GM10266 (cell line): ENCODE measurements around the gene SHMT2.

ENCODE experiments used
- DNase-seq: peaks from one replicate; pipeline ENCODE4 v3.0.0; 2012; ENCODE audit errors: extremely low spot score
- TF ChIP-seq, protein P1 (sequence below): IDR thresholded peaks from 2 replicates; pipeline ENCODE4 v1.5.1; 2012; ENCODE audit warnings: mild to moderate bottlenecking, low read depth; ENCODE audit not compliant: control insufficient read depth, insufficient read depth; ENCODE audit errors: missing control alignments

SHMT2 gene

GRCh38 chr12:57210926-57211692 is 18.4 kb upstream of the SHMT2 start:
- no peak for DNase-seq
- TF ChIP-seq, protein P1, sequence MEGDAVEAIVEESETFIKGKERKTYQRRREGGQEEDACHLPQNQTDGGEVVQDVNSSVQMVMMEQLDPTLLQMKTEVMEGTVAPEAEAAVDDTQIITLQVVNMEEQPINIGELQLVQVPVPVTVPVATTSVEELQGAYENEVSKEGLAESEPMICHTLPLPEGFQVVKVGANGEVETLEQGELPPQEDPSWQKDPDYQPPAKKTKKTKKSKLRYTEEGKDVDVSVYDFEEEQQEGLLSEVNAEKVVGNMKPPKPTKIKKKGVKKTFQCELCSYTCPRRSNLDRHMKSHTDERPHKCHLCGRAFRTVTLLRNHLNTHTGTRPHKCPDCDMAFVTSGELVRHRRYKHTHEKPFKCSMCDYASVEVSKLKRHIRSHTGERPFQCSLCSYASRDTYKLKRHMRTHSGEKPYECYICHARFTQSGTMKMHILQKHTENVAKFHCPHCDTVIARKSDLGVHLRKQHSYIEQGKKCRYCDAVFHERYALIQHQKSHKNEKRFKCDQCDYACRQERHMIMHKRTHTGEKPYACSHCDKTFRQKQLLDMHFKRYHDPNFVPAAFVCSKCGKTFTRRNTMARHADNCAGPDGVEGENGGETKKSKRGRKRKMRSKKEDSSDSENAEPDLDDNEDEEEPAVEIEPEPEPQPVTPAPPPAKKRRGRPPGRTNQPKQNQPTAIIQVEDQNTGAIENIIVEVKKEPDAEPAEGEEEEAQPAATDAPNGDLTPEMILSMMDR, result no peak

GRCh38 chr12:57211791-57212700 is 17.5 kb upstream of the SHMT2 start:
- TF ChIP-seq, protein P1, result no peak
- no peak for DNase-seq

DNA sequence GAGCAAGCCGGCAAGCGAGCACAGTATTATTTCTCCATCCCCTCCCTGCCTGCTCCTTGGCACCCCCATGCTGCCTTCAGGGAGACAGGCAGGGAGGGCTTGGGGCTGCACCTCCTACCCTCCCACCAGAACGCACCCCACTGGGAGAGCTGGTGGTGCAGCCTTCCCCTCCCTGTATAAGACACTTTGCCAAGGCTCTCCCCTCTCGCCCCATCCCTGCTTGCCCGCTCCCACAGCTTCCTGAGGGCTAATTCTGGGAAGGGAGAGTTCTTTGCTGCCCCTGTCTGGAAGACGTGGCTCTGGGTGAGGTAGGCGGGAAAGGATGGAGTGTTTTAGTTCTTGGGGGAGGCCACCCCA is 16.8 kb upstream of the SHMT2 start:
- DNase-seq, result no peak
- TF ChIP-seq, protein P1, result no peak

DNA sequence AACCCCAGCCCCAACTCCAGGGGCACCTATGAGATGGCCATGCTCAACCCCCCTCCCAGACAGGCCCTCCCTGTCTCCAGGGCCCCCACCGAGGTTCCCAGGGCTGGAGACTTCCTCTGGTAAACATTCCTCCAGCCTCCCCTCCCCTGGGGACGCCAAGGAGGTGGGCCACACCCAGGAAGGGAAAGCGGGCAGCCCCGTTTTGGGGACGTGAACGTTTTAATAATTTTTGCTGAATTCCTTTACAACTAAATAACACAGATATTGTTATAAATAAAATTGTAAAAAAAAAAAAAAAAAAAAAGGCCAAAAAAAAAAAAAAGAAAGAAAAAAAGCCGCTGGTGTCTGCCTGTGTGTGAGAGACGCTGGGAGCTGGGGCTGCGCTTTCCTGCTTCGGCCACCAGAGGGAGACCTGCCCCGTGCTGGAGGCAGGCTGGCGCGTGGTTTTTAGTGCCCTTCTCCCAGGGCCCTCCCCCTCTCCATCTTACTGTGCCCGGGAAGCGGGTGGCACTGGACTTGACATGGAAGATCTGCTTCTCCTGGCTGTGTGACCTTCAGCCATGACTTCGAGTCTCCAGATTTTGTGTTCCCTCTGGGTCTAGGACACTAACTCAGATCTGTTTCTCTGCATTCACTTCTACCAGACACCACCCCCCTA is 16.3 kb upstream of the SHMT2 start:
- TF ChIP-seq, protein P1, result peak; percentile 98
- peak; percentile 93 for DNase-seq

DNA sequence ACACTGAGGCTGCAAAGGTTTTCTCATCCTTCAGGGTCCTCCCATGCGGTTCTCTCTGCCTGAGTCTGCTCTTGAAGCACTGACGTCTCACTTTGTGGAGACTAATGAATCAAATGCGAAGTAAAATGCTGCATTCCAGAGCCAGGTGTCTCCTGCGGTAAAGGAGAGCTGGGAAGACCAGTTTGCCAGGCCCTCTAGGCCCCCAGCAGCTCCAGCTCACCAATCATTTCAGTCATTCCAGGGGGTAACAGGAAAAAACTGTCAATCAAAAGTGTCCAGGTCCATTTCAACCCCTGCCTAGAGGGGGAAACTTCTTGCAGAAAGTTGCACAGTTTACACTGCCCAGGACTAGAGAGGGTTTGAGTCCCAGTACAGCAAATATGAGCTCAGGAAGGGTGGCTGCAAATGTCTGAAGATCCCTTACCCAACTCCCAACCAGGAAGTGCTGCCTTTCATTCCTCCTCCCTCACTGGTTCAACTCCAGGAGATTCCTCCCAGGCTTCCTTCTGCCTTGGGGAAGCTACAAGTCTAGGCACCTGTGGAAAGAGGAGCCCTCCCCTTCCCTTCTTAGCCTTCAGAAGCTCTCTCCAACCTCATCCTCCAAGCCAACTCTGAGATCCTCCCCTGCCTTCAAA is 15.6 kb upstream of the SHMT2 start:
- no peak for DNase-seq
- TF ChIP-seq, protein P1, result no peak

DNA sequence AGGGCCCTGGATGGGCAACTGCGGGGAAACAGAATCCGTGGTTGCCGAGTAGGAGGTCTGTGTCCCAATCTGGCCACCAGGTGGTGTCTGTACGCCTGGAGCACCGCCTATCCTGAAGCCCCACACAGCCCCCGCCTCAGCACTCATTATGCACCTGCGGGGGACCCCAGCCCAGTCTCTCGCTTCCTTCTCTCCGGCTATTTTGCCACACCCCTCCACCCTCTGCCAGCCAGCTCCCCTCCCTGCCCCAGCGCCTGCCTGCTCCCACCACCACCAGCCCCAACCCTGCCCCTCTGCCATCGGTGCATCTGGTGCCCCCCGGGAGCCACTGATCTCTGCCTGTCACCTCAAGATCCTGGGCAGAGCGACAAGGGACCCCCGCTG is 15.1 kb upstream of the SHMT2 start:
- TF ChIP-seq, protein P1, result peak; percentile 81
- DNase-seq, result peak; percentile 86
